Tibial nerve (tissue), 4 donors: ENCODE measurements around the gene USP6NL. TPM values are rescaled to one million over a fixed set of nuclear protein-coding genes. Genes with fewer than 3 reads are reported as not detected.

ENCODE experiments used
- DNase-seq, 2 donors: peaks; one replicate each; pipeline ENCODE4 v3.0.0-alpha.2; 2019; ENCODE audit warnings: low spot score in 2 of 2
- H3K27ac ChIP-seq, 4 donors: fragments of 200-600 bp; sonication (generic) in 3 of 4; one replicate each; pipeline ENCODE4 v1.5.1; 2017 to 2019; ENCODE audit warnings: mild to moderate bottlenecking in 1 of 4
- H3K27me3 ChIP-seq, 2 donors: fragments of 200-600 bp; sonication (generic) in 1 of 2; one replicate each; pipeline versions ENCODE4 v1.5.1 to v1.6.0; 2017 to 2019
- H3K36me3 ChIP-seq, 3 donors: fragments of 200-600 bp; sonication (generic); one replicate each; pipeline ENCODE4 v1.5.1; 2018 to 2019
- H3K4me1 ChIP-seq, 4 donors: fragments of 200-600 bp; sonication (generic) in 3 of 4; one replicate each; pipeline ENCODE4 v1.5.1; 2017 to 2019
- H3K4me3 ChIP-seq, 4 donors: fragments of 200-600 bp; sonication (generic) in 3 of 4; one replicate each; pipeline ENCODE4 v1.5.1; 2017 to 2019; ENCODE audit warnings: mild to moderate bottlenecking in 1 of 4, moderate library complexity in 1 of 4
- H3K9me3 ChIP-seq, 4 donors: fragments of 200-600 bp; sonication (generic) in 3 of 4; one replicate each; pipeline ENCODE4 v1.5.1; 2017 to 2019
- EP300 ChIP-seq, 2 donors: sonication (generic); formaldehyde crosslinking; IDR thresholded peaks; one replicate each; pipeline ENCODE4 v1.6.1; 2017; ENCODE audit warnings: antibody characterized with exemption in 2 of 2, mild to moderate bottlenecking in 1 of 2
- POLR2A ChIP-seq, 2 donors: fragments of 450-650 bp; IDR thresholded peaks; one replicate each; pipeline ENCODE4 v1.6.1; 2017; ENCODE audit warnings: antibody characterized with exemption in 2 of 2, mild to moderate bottlenecking in 2 of 2, moderate library complexity in 2 of 2
- WGBS, 2 donors: methylation state at CpG; one replicate each; pipeline ENCODE4 v1.1.5; 2018; 5-methylcytosine and 5-hydroxymethylcytosine counted together
- total RNA-seq, 4 donors: library from RNA; depleted of rRNA; stranded (reverse); fragments of >200 nt; gene quantifications; one replicate each; pipeline ENCODE4 v1.1.0, GENCODE V29; 2016
- TF ChIP-seq, protein P1 (sequence below), 5 experiments: fragments of 200-600 bp in 3 of 5; fragments of 450-650 bp in 2 of 5; sonication (generic) in 3 of 5; IDR thresholded peaks; one replicate each; pipeline ENCODE4 v1.5.1; 2016 to 2019; ENCODE audit warnings: antibody characterized with exemption in 5 of 5, mild to moderate bottlenecking in 3 of 5, moderate library complexity in 2 of 5

The USP6NL gene
- total RNA-seq, 4 donors from 2014 or later, result 21.8 to 33.9 (median 25.0) TPM

DNA sequence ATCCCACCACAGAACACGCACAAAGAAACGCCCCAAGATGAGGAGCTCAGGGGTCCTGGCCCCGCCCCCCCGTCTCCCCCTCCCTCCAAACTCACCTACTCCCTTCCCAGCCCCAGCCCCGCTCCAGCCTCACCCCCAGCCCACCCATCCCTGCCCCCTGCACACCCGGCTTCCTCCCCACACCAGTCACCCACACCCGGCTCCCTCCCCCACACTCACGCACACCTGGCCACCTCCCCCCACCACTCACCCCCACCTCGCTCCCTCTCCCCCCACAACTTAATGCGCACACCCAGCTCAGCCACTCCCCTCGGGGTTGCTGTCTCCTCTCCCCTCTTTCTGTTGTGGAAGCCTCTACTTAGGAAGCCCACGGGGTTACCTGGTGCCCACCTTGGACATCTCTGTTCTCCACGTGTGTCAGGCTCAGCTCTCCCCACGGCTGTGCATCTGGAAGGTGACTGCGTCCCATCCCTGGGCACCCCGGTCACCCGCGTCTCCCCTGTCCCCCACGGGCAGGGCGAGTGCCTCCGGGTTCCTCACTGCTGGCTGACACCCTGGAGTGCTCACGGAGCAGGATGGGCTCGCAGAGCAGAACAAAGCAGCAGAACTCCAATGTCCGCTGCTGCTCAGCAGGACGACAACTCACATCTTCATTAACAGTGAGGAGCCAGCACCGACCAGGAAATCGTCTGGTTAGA lies 166.8 kb downstream of the USP6NL start:
- Histone ChIP-seq H3K4me3 (no peak overlapping the region), H3K4me1 (no peaks in the 10 kb centered on the region), H3K36me3 (no peaks in the 10 kb centered on the region), H3K27ac (no peak overlapping the region), H3K9me3 (no peaks in the 10 kb centered on the region), H3K27me3 (no peaks in the 10 kb centered on the region)
- 75 to 78% methylated on average over 27 of the region's 27 CpGs for WGBS, 2 donors
- no peak for DNase-seq
- TF ChIP-seq, protein P1, sequence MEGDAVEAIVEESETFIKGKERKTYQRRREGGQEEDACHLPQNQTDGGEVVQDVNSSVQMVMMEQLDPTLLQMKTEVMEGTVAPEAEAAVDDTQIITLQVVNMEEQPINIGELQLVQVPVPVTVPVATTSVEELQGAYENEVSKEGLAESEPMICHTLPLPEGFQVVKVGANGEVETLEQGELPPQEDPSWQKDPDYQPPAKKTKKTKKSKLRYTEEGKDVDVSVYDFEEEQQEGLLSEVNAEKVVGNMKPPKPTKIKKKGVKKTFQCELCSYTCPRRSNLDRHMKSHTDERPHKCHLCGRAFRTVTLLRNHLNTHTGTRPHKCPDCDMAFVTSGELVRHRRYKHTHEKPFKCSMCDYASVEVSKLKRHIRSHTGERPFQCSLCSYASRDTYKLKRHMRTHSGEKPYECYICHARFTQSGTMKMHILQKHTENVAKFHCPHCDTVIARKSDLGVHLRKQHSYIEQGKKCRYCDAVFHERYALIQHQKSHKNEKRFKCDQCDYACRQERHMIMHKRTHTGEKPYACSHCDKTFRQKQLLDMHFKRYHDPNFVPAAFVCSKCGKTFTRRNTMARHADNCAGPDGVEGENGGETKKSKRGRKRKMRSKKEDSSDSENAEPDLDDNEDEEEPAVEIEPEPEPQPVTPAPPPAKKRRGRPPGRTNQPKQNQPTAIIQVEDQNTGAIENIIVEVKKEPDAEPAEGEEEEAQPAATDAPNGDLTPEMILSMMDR (IDR thresholded peaks at IDR 0.05), result no peak
- TF ChIP-seq POLR2A (IDR thresholded peaks at IDR 0.05) (no peak), EP300 (IDR thresholded peaks at IDR 0.05) (no peak)

DNA sequence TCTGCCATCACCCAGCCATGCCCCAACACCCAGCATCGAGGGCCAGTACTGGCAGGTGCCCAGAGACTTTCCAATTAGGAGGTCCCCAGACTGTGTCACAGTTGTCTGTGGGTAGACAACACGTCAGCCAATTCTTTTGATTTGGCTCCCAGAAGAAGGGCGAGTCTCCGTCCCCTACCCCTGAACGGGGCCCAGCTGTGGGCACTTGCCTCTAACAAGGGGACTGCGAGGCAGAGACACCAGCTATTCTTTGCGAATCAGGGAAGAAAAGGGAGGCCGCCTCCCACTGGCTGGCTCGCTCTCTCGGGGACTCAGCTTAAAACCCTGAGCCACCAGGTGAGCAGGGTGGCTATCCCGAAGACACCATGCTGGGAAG lies 167.3 kb downstream of the USP6NL start:
- no peaks in the 10 kb centered on the region for H3K27me3 ChIP-seq
- 90 to 95% methylated on average over 11 of the region's 11 CpGs for WGBS, 2 donors
- H3K4me3 ChIP-seq, result no peak overlapping the region
- H3K36me3 ChIP-seq, result no peaks in the 10 kb centered on the region
- no peak overlapping the region for H3K27ac ChIP-seq
- no peaks in the 10 kb centered on the region for H3K9me3 ChIP-seq
- no peak for DNase-seq
- no peaks in the 10 kb centered on the region for H3K4me1 ChIP-seq
- TF ChIP-seq, protein P1 (IDR thresholded peaks at IDR 0.05), result no peak
- TF ChIP-seq EP300 (IDR thresholded peaks at IDR 0.05) (no peak), POLR2A (IDR thresholded peaks at IDR 0.05) (no peak)

DNA sequence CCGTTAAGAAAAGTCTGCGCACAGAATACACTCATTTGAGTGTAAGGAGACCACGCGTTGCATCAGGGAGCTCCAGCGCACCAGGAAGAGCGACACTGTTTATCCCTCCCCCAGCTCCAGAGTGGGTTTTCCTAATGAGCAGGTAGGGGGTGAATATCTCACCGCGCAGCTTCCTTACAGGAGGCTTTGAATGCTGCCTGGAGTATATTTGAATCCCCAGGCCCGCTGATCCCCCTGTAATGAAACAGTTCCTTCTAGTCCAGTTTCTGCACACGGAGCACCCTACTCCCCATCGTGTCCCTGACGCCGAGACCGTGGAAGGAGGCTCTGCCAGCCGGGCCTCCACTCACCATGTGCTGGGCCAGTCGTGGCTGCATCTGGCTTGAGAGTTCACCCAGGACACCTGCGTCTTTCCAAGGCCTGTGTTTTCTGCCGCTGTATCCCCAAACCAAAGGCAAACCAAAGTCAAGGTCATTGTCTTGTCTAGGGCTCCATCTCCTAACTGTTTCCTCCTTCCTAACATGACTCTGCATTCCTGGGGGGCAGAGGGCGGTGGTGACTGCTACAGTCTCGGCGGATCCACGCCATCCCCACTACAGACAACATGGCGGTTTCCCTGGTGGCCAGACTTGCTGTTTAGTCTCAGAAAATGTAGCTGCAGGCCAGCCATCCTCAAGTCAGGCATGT lies 167.8 kb downstream of the USP6NL start:
- Histone ChIP-seq H3K27ac (no peak overlapping the region), H3K9me3 (no peaks in the 10 kb centered on the region), H3K27me3 (no peaks in the 10 kb centered on the region), H3K4me1 (no peaks in the 10 kb centered on the region), H3K4me3 (no peak overlapping the region), H3K36me3 (no peaks in the 10 kb centered on the region)
- DNase-seq, result no peak
- TF ChIP-seq EP300 (IDR thresholded peaks at IDR 0.05), result no peak
- TF ChIP-seq, protein P1 (IDR thresholded peaks at IDR 0.05), result no peak
- no peak for TF ChIP-seq POLR2A (IDR thresholded peaks at IDR 0.05)
- 92 to 93% methylated on average over 23 of the region's 23 CpGs for WGBS, 2 donors

DNA sequence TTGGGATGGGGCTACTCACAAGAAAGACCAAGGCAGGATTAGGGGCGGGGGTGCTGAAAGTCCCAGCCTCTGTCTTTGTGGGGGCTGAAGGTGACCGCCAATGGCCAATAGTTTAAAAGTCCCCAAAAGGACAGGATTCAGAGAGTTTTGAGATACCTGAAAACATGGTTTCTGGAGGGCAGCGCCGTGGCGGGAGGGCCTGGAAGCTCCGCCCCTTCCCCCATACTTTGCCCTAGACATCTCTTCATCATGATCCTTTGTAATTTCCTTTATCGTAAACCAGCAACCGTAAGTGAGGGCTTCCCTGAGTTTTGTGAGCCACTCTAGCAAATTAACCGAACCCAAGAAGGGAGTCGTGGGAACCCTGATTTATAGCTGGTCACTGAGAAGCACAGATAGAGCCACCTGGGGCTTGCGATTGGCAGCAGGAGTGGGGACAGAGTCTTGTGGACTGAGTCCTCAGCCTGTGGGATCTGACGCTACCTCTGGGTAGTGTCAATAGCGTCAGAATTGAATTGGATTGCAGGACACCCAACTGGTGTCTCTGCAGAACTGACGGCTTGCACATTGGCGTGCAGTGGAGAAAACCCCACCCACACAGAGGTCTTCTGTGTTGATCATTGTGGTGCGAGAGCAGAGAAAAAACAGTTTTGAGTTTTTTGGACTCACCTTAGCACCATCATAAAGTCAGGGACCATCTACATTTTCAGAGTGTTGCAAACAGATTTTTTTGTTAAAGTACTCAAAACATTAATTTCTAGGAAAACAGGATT lies 169.3 kb downstream of the USP6NL start:
- Histone ChIP-seq H3K27me3 (no peaks in the 10 kb centered on the region), H3K4me3 (no peak overlapping the region), H3K4me1 (no peaks in the 10 kb centered on the region), H3K36me3 (no peaks in the 10 kb centered on the region), H3K9me3 (no peaks in the 10 kb centered on the region), H3K27ac (no peak overlapping the region)
- WGBS, 2 donors, result 91 to 93% methylated on average over 16 of the region's 16 CpGs
- TF ChIP-seq EP300 (IDR thresholded peaks at IDR 0.05) (no peak), POLR2A (IDR thresholded peaks at IDR 0.05) (no peak)
- TF ChIP-seq, protein P1 (IDR thresholded peaks at IDR 0.05), result no peak
- DNase-seq, result no peak

DNA sequence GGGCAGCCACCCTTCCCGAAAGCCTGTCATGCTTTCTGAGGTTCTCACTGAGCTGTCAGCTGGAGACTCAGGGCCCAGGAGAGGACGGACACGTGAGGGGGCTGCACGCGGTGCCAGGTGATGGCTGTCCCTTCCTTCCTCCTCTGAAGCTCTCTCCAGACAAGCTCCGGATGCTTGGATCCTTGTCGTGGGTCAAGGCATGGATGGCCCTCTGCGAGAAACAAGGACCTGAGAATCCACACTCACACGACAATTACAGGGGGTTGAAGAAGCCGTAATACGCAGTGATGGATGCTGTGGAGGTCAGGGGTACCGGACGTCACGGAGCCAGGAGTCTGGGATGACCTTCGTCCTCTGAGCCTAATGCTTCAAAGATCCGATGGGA lies 170.3 kb downstream of the USP6NL start:
- Histone ChIP-seq H3K27ac (no peak overlapping the region), H3K4me1 (no peaks in the 10 kb centered on the region), H3K27me3 (no peaks in the 10 kb centered on the region), H3K9me3 (no peaks in the 10 kb centered on the region), H3K4me3 (no peak overlapping the region), H3K36me3 (no peaks in the 10 kb centered on the region)
- no peak for TF ChIP-seq POLR2A (IDR thresholded peaks at IDR 0.05)
- no peak for TF ChIP-seq EP300 (IDR thresholded peaks at IDR 0.05)
- TF ChIP-seq, protein P1 (IDR thresholded peaks at IDR 0.05), result no peak
- no peak for DNase-seq
- 87 to 88% methylated on average over 16 of the region's 16 CpGs for WGBS, 2 donors
